GM12874 (cell line): ENCODE measurements around the gene CDC42SE1.

ENCODE experiments used
- TF ChIP-seq, protein P1 (sequence below): IDR thresholded peaks from 2 replicates; pipeline ENCODE4 v1.5.1; 2011; ENCODE audit warnings: low read depth, mild to moderate bottlenecking, control low read depth, low read length, moderate library complexity; ENCODE audit not compliant: insufficient read depth

CDC42SE1 gene

GRCh38 chr1:151035167-151035566 lies 24.3 kb downstream of the CDC42SE1 start:
- TF ChIP-seq, protein P1, sequence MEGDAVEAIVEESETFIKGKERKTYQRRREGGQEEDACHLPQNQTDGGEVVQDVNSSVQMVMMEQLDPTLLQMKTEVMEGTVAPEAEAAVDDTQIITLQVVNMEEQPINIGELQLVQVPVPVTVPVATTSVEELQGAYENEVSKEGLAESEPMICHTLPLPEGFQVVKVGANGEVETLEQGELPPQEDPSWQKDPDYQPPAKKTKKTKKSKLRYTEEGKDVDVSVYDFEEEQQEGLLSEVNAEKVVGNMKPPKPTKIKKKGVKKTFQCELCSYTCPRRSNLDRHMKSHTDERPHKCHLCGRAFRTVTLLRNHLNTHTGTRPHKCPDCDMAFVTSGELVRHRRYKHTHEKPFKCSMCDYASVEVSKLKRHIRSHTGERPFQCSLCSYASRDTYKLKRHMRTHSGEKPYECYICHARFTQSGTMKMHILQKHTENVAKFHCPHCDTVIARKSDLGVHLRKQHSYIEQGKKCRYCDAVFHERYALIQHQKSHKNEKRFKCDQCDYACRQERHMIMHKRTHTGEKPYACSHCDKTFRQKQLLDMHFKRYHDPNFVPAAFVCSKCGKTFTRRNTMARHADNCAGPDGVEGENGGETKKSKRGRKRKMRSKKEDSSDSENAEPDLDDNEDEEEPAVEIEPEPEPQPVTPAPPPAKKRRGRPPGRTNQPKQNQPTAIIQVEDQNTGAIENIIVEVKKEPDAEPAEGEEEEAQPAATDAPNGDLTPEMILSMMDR: no peak

DNA sequence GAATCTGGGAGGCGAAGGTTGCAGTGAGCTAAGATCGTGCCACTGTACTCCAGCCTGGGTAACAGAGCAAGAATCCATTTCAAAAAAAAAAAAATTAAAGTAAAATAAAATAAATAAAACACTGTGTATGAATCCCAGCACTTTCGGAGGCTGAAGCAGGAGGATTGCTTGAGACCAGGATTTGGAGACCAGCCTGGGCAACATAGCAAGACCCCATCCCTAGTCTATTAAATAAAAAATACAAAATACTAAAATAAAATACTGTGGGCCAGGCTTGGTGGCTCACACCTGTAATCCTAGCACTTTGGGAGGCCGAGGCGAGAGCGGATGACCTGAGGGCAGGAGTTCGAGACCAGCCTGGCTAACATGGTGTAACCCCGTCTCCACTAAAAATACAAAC lies 27.3 kb downstream of the CDC42SE1 start:
- TF ChIP-seq, protein P1: no peak

DNA sequence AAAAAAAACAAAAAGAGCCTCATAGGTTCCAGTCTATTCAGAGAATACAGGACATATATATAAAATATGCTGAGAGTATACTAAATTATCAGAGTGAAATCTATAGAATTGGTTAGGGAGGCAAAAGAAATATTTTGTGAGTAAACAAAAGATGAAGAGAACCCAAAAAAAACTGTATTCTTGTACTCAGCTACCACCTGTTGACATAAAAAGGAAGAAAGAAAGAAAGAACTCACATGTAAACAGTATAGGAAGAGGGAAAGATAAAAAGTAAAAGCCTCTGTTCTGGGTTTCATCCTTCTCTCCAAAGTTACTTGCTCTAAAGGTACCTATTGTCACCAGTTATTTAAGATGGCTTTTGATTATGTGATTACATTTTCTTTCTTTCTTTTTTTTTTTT lies 33.0 kb downstream of the CDC42SE1 start:
- TF ChIP-seq, protein P1: no peak

GRCh38 chr1:151024540-151025146 lies 34.8 kb downstream of the CDC42SE1 start:
- TF ChIP-seq, protein P1: peak; percentile 80

DNA sequence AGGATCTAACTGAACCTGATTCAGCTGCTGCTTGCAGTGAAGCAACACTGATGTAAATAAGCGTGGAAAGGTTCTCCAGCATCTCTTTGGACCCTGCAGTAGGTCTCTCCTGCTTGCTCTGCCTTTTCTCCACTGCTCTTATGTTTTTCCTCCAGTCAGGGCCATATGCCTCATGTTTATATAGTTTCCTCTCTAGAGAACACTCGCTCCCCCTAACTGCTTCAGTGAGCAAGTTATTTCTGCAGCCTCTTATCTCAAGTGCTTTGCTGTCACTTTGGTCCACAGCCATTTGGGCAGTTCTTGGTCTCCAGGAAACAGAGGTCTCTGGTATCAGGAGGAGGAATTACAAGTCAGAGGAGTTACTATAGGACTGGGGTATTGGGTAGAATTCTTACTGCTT lies 45.9 kb downstream of the CDC42SE1 start:
- TF ChIP-seq, protein P1: no peak

GRCh38 chr1:151012684-151013471 lies 46.5 kb downstream of the CDC42SE1 start:
- TF ChIP-seq, protein P1: no peak

DNA sequence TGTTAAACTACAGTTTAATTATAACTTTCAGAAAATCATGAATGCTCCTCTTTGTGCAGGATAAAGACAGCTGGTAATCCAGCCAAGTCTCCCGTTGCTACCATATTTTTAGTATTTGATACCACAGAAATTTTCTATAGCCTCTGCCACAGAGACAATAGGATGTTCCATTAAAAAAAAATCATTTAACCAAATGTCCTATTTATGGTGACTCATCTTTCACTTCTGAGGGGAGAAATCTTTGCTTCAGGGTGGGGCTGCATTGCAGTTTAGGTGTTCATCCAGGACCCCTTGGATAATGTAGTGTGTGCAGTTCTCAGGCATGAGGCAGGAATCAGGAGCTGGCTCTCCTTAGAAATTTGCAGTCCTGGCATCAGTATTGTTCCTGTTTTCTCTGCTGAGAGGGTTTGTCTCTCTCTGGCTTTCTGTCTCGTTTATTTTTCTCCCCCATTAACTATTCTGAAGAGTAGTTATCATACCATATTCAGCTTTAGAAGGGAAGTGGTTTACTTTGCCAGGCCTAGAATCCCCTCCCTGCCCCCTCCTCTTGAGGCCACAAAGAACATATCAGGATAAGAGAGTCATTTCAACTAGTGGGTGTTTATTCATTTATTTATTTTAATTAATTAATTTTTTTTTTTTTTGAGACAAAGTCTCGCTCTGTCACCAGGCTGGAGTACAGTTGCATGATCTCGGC lies 48.1 kb downstream of the CDC42SE1 start:
- TF ChIP-seq, protein P1: no peak
